HG02870 (cell line): ENCODE data around the gene RC3H1.

Experiments
- ATAC-seq: cut with Tn5 transposase; IDR thresholded peaks from one replicate; pipeline ENCODE4 v1.9.1; 2021; ENCODE audit warnings: mild to moderate bottlenecking, moderate library complexity; ENCODE audit not compliant: unreplicated experiment

RC3H1 gene

GRCh38 chr1:173893611-173894010 is 128.5 kb downstream of the RC3H1 start:
- ATAC-seq: no peak

- ATAC-seq: no peak
Measured at GRCh38 chr1:173889885-173890284, 132.3 kb downstream of the RC3H1 start.

GRCh38 chr1:173888749-173889148 is 133.4 kb downstream of the RC3H1 start:
- no peak for ATAC-seq

- no peak for ATAC-seq
Measured at GRCh38 chr1:173887627-173888026, 134.5 kb downstream of the RC3H1 start.

- ATAC-seq: no peak
Measured at GRCh38 chr1:173886746-173887611, 135.2 kb downstream of the RC3H1 start.

GRCh38 chr1:173884701-173885100 is 137.5 kb downstream of the RC3H1 start:
- ATAC-seq: no peak
